Upper lobe of left lung (tissue), 6 donors: Measurements from ENCODE around the gene CNTFR. TPM values are rescaled to one million over a fixed set of nuclear protein-coding genes. Genes with fewer than 3 reads are reported as not detected.

ENCODE experiments used
- ATAC-seq, 2 donors: fragments of 200-7000 bp; cut with Tn5 transposase; one replicate each; pipeline ENCODE4 v1.9.1; 2022; ENCODE audit warnings: mild to moderate bottlenecking in 2 of 2, moderate library complexity in 2 of 2; ENCODE audit not compliant: low FRiP score in 2 of 2
- DNase-seq, 2 donors: peaks; one replicate each; pipeline ENCODE4 v3.0.0-alpha.2; 2019 to 2020
- H3K27ac ChIP-seq, 4 donors: fragments of 200-600 bp; sonication (generic); one replicate each; pipeline ENCODE4 v1.5.1; 2016 to 2019
- H3K27me3 ChIP-seq, 4 donors: fragments of 200-600 bp; sonication (generic); one replicate each; pipeline ENCODE4 v1.5.1; 2017 to 2019
- H3K36me3 ChIP-seq, 4 donors: fragments of 200-600 bp; sonication (generic); one replicate each; pipeline ENCODE4 v1.5.1; 2016 to 2019
- H3K4me1 ChIP-seq, 4 donors: fragments of 200-600 bp; sonication (generic); one replicate each; pipeline ENCODE4 v1.5.1; 2018 to 2019
- H3K4me3 ChIP-seq, 4 donors: fragments of 200-600 bp; sonication (generic); one replicate each; pipeline ENCODE4 v1.5.1; 2017 to 2019; ENCODE audit warnings: mild to moderate bottlenecking in 2 of 4, moderate library complexity in 1 of 4
- H3K9me3 ChIP-seq, 4 donors: fragments of 200-600 bp; sonication (generic); one replicate each; pipeline ENCODE4 v1.5.1; 2018 to 2019
- EP300 ChIP-seq, 4 donors: sonication (generic); formaldehyde crosslinking; IDR thresholded peaks; one replicate each; pipeline ENCODE4 v1.5.1; 2017; ENCODE audit warnings: antibody characterized with exemption in 4 of 4, control low read depth in 2 of 4
- POLR2A ChIP-seq, 4 donors: fragments of 450-650 bp; IDR thresholded peaks; one replicate each; pipeline ENCODE4 v1.5.1; 2016 to 2017; ENCODE audit warnings: antibody characterized with exemption in 4 of 4, mild to moderate bottlenecking in 2 of 4
- POLR2AphosphoS5 ChIP-seq, 2 donors: sonication (generic); formaldehyde crosslinking; IDR thresholded peaks; one replicate each; pipeline ENCODE4 v1.5.1; 2017; ENCODE audit warnings: antibody characterized with exemption in 2 of 2
- WGBS, 2 donors: methylation state at CpG; one replicate each; pipeline ENCODE4 v1.1.5; 2017 to 2018; 5-methylcytosine and 5-hydroxymethylcytosine counted together
- total RNA-seq, 6 donors: library from RNA; depleted of rRNA in 4 of 6; stranded (reverse); fragments of >200 nt in 4 of 6; gene quantifications; one replicate each; pipeline versions ENCODE4 v1.1.0 to v1.2.1, GENCODE V29; 2016 to 2021
- TF ChIP-seq, protein P1 (sequence below), 6 experiments: fragments of 450-650 bp in 4 of 6; fragments of 200-600 bp in 2 of 6; sonication (generic) in 2 of 6; IDR thresholded peaks; one replicate each; pipeline ENCODE4 v1.5.1; 2016 to 2019; ENCODE audit warnings: antibody characterized with exemption in 6 of 6
- donor health status: DM: no; HTN: no; CAD: no; lungs with moderate emphysema.
- donor health status: DM: no; HTN: yes; CAD: no; lungs with severe emphysema.

The CNTFR gene
- total RNA-seq, 6 donors from 2014 or later = 0.30 to 3.3 (median 0.69) TPM; not detected in 1

DNA sequence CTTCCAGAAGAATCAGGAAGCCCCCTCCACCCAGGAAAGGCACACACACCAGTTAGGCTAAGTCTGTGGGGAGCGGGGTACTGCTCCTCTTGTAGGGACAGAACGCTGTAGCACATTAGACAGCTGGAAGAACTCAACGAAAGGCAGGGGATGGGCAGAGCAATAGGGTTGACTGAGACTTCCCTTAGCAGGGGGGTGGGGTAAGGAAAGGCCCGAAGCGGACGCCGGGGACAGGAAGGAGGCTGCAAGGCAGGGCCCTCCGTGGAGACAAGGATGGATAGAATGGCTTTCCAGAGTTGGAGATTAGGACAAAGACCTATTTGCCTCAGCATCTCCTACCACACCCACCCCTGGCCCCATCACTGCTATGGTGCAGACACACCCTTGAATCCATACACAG lies 14.3 kb downstream of the CNTFR start:
- DNase-seq (no peak), ATAC-seq (no peak)
- peaks cover 0 to 27% (median 15%) of the 10 kb centered on the region in 4 donors for H3K27me3 ChIP-seq

DNA sequence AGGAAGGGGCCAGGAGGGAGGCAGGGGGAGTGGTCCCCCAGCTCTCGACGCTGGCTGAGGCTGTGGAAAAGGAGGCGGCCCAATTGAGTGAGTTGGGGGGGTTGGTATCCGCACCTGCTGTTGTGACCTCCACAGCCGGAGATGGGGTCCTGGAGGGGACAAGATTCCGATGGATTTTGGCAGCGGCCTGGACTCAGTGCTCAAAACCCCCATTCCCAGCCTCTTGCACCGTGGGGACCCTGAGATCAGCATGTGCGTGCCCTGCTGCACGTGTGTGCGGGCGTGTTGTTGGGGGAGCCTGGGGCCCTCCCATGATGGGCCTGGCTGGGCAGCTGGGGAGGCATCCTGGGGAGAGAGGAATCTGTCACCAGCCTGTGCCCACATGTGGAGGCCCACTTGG lies 15.0 kb downstream of the CNTFR start:
- Histone ChIP-seq H3K36me3 (no peaks in the 10 kb centered on the region), H3K4me1 (peaks cover 9 to 21% (median 11%) of the 10 kb centered on the region in 4 donors), H3K27ac (no peak overlapping the region), H3K9me3 (no peaks in the 10 kb centered on the region), H3K27me3 (peaks cover 0 to 27% (median 15%) of the 10 kb centered on the region in 4 donors), H3K4me3 (no peak overlapping the region)
- DNase-seq = no peak
- ATAC-seq = no peak
- 90 to 91% methylated on average over 7 to 12 of the region's 12 CpGs for WGBS, 2 donors
- TF ChIP-seq POLR2A (IDR thresholded peaks at IDR 0.05) (no peak), EP300 (IDR thresholded peaks at IDR 0.05) (no peak), POLR2AphosphoS5 (IDR thresholded peaks at IDR 0.05) (no peak)
- TF ChIP-seq, protein P1, sequence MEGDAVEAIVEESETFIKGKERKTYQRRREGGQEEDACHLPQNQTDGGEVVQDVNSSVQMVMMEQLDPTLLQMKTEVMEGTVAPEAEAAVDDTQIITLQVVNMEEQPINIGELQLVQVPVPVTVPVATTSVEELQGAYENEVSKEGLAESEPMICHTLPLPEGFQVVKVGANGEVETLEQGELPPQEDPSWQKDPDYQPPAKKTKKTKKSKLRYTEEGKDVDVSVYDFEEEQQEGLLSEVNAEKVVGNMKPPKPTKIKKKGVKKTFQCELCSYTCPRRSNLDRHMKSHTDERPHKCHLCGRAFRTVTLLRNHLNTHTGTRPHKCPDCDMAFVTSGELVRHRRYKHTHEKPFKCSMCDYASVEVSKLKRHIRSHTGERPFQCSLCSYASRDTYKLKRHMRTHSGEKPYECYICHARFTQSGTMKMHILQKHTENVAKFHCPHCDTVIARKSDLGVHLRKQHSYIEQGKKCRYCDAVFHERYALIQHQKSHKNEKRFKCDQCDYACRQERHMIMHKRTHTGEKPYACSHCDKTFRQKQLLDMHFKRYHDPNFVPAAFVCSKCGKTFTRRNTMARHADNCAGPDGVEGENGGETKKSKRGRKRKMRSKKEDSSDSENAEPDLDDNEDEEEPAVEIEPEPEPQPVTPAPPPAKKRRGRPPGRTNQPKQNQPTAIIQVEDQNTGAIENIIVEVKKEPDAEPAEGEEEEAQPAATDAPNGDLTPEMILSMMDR (IDR thresholded peaks at IDR 0.05) = no peak

More for the DNA sequence above, 14.3 kb downstream of the CNTFR start:
- TF ChIP-seq, protein P1 (IDR thresholded peaks at IDR 0.05) = no peak
- no peak overlapping the region for H3K4me3 ChIP-seq
- no peak overlapping the region for H3K27ac ChIP-seq
- no peaks in the 10 kb centered on the region for H3K36me3 ChIP-seq
- H3K9me3 ChIP-seq = no peaks in the 10 kb centered on the region
- 35 to 44% methylated on average over 8 of the region's 8 CpGs for WGBS, 2 donors
- H3K4me1 ChIP-seq = peaks cover 9 to 21% (median 11%) of the 10 kb centered on the region in 4 donors

GRCh38 chr9:34573599-34574325 lies 15.8 kb downstream of the CNTFR start:
- peaks cover 0 to 22% (median 12%) of the 10 kb centered on the region in 4 donors for H3K27me3 ChIP-seq
- DNase-seq (no peak), ATAC-seq (no peak)
- H3K36me3 ChIP-seq = no peaks in the 10 kb centered on the region
- H3K4me1 ChIP-seq = peaks cover 9 to 17% (median 11%) of the 10 kb centered on the region in 4 donors
- H3K27ac ChIP-seq = no peak overlapping the region
- TF ChIP-seq, protein P1 (IDR thresholded peaks at IDR 0.05) = no peak
- TF ChIP-seq POLR2AphosphoS5 (IDR thresholded peaks at IDR 0.05) = no peak
- no peaks in the 10 kb centered on the region for H3K9me3 ChIP-seq
- 84 to 92% methylated on average over 10 to 16 of the region's 17 CpGs for WGBS, 2 donors
- H3K4me3 ChIP-seq = no peak overlapping the region

DNA sequence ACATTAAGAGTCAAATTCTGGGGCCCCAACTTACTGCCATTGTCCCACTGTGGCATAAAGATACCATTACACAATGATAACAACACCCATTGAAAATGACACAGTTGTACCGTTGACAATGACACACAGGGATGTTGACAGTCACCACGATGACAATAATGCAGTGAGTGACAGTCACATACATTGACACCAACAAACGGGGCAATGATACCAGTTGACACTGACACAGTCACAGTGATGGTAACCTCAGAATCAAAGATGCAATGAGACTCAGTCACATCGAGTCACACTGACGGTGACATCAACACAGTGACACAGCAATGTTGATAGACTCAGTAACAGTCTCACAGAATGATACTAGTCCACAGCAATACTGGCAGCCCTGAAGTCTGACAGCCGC lies 16.9 kb downstream of the CNTFR start:
- DNase-seq = no peak
- Histone ChIP-seq H3K36me3 (no peaks in the 10 kb centered on the region), H3K27me3 (peaks cover 0 to 11% (median 2%) of the 10 kb centered on the region in 4 donors), H3K9me3 (no peaks in the 10 kb centered on the region), H3K27ac (no peak overlapping the region), H3K4me3 (no peak overlapping the region), H3K4me1 (peaks cover 2 to 5% (median 3%) of the 10 kb centered on the region in 4 donors)
- ATAC-seq = no peak
- TF ChIP-seq POLR2A (IDR thresholded peaks at IDR 0.05) = no peak
- TF ChIP-seq, protein P1 (IDR thresholded peaks at IDR 0.05) = no peak
- TF ChIP-seq POLR2AphosphoS5 (IDR thresholded peaks at IDR 0.05) = no peak
- TF ChIP-seq EP300 (IDR thresholded peaks at IDR 0.05) = no peak
- WGBS, 2 donors = 78 to 94% methylated on average over 5 to 6 of the region's 6 CpGs

GRCh38 chr9:34572092-34572491 lies 17.4 kb downstream of the CNTFR start:
- ATAC-seq = no peak
- Histone ChIP-seq H3K9me3 (no peaks in the 10 kb centered on the region), H3K4me1 (no peaks in the 10 kb centered on the region), H3K4me3 (no peak overlapping the region), H3K27me3 (peaks cover 0 to 6% (median 0%) of the 10 kb centered on the region in 4 donors), H3K27ac (no peak overlapping the region), H3K36me3 (no peaks in the 10 kb centered on the region)
- TF ChIP-seq, protein P1 (IDR thresholded peaks at IDR 0.05) = no peak
- TF ChIP-seq POLR2AphosphoS5 (IDR thresholded peaks at IDR 0.05) (no peak), POLR2A (IDR thresholded peaks at IDR 0.05) (no peak), EP300 (IDR thresholded peaks at IDR 0.05) (no peak)
- DNase-seq = no peak
